NCI-H2107 treated with DMSO at 0.1 percent for 48 hours (cell line): ENCODE results near the gene FTH1.

ENCODE experiments used
- DNase-seq: peaks from one replicate; lab custom pipeline; 2025; ENCODE audit not compliant: unreplicated experiment; lab: John Stamatoyannopoulos, UW

Gene FTH1

DNA sequence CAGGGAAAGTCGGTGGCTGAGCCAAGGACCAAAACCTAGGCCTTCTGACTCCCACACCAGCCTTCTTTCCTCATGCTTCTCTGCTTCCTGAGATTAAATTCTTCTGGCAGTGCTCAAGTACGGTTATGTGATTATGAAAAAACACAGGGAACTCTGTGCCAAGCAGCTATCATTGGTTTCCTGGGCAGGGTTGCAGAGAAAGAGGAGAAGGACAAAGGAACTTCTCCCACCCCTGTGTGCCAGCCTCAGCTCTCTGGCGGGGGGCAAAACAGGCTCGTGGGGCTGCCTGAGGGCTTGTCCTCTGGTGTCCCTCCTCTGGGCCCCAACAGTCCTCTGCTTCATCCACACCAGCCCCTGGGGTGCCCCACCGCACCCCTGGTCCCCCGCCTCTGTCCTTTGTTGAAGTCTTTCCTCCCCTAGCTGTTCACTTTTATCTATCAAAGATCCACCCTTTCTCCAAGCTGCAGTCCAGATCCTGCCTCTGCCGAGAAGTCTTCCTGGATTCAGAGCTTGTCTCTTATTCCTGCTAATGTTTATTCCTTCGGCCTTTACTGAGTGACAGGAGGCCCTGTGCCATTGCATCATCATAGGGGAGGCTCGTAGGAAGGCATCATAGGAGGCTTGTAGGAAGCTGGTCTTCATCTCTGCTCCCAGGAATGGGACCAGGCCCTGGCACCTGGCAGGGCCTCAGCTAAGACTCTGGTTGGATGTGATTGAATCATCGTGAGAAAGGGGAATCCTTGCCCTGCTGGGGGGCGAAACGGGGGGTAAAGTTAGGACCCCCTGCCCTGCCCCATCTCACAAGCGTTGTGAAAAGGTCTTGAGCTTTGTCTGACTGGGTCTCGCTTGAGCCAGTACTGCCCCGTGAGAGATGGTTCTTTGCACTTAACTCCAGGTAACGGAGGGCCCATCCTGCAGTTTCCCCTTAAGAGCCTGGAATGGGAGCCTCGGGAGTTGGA, 11.5 kb upstream of the FTH1 start:
- DNase-seq, result no peak

DNA sequence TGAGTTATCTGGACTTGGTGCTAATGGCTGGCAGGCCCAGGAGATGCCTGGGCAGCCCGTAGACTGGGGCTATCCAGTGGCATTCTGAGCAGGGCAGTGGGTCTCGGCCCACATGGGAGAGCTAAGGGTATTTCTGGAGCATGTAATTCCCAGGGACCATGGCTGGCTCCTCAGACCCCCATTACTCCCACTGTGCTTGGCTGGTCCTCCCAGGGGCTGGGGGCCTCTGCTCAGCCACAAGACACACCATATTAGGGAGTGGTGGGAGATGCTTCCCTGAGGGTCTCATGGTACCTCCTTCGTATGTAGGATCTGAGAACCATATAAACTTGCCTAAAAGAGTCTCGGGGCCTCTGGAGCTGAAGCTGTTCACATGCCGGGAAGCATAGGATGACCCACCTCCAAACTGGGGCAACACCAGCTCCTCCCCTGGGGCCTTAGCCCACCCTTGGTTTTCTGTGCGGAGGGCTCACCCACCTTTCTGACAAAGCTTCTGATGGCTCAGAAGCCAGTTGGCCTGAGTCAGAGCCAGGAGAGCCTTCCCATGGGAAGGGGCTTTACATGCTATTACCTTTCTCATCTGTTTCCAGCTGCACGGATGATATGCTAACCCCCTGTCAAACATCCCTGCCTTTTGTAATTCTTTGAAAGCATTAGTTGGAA, 9.5 kb upstream of the FTH1 start:
- no peak for DNase-seq

GRCh38 chr11:61976420-61976800, 9.0 kb upstream of the FTH1 start:
- DNase-seq, result no peak

GRCh38 chr11:61975638-61976419, 8.4 kb upstream of the FTH1 start:
- DNase-seq, result no peak

DNA sequence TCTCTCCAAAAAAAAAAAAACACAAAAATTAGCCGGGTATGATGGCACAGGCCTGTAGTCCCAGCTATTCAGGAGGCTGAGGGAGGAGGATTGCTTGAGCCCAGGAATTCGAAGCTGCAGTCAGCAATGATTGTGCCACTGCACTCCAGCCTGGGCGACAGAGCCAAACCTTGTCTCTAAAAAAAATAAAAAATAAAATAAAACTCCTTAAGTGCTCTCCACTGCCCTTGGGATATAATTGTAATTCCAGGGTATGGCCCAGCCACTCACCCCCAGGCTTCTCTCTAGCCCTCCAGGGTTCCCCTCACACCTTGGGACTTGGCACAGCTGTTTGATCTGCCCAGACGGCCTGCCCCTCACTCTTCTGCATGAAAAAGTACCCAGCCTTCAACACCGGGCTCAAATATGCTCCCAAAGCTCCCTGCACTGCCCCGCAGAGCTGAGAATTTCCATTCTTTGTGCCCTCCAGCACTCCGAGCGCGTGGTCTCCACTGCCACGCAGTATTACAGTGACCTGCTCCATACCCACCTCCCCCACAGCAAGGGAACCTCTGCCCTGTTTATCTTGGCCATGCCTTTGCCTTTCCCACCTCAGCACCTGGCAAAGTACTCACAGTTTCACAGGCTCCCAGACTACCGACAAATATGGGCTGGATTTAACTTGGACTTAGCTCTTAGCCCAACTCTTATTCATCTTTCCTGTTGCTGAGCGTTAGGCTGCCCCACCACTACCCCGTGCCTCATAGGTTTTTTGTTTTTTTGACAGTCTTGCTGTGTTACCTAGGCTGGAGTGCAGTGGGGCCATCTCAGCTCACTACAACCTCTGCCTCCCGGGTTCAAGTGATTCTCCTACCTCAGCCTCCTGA, 7.6 kb upstream of the FTH1 start:
- DNase-seq, result no peak

DNA sequence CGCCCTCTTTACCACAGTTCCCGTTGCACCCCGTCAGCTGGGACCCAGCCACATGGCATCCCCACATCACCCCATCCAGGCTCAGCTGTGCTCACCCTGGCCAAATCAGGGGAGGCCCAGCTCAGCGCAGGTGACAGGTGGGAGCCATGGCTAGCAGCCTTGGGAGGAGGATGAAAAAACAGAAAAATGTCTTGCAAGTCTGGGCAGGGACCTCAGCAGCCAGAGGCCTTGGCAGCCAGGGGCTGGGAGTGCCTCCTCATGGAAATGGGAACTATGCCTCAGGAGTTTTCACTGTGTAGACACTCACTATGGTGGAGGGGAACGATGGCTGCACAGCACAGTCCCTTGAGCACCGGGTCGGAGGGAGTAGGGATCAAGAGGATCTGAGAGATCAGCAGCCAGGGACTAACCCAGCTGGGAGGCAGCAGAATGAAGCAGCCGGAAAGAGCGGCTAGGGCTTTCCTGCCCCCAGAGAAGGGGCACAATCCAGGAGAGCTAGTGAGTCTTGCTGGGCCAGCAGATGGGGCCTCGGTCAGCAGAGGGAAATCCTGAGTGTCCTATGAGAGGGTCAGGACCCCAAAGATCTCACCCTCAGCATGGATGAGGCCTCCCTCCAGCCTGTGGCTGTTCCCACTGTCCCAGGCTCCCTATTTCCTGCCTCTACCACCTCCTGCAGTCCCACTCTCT, 6.2 kb upstream of the FTH1 start:
- DNase-seq, result no peak

GRCh38 chr11:61972672-61973475, 5.4 kb upstream of the FTH1 start:
- DNase-seq, result no peak

GRCh38 chr11:61972112-61972671, 4.8 kb upstream of the FTH1 start:
- DNase-seq, result no peak

- peak; percentile 77 for DNase-seq
Observed at GRCh38 chr11:61971248-61972111, 4.0 kb upstream of the FTH1 start.

- no peak for DNase-seq
Observed at GRCh38 chr11:61969838-61970662, 2.6 kb upstream of the FTH1 start.

DNA sequence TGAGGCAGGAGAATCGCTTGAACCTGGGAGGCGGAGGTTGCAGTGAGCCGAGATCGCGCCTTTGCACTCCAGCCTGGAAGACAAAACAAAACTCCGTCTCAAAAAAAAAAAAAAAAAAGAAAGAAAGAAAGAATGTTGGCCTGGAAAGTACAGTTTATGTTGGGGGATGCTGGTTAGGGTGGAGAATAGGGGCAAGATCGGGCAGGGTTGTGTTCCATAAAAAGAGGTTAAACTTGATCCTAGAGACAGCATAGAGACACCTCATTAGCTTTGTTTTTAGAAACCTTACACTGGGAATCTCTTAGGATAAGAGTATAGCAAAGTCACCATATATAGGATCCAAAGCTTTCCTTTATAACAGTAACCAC, 1.9 kb upstream of the FTH1 start:
- DNase-seq, result no peak

DNA sequence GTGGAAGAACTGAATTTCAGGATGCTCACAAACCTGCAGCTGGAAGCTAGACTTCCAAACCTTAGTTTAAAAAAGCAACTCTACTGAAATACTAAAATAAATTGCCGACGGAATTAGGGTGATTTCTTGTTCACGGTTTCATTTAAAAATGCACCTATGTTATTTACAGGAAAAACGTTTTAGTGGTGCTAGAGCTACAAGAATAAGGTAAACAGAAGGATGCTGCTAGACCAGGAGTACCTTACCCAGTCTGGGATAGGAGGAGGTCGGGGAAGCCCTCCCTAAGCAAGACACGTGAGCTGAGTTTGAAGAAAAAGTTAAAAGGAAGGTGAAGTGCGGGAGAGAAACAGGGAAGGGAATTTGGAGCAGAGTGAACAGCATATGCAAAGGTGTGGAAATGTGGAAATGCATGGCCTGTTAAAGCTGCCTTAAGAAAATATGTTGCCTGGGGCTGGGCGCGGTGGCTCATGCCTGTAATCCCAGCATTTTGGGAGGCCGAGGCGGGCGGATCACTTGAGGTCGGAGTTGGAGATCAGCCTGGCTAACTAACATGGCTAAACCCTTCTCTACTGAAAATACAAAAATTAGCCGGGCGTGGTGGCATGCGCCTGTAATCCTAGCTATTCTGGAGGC, 1.4 kb upstream of the FTH1 start:
- DNase-seq, result no peak

DNA sequence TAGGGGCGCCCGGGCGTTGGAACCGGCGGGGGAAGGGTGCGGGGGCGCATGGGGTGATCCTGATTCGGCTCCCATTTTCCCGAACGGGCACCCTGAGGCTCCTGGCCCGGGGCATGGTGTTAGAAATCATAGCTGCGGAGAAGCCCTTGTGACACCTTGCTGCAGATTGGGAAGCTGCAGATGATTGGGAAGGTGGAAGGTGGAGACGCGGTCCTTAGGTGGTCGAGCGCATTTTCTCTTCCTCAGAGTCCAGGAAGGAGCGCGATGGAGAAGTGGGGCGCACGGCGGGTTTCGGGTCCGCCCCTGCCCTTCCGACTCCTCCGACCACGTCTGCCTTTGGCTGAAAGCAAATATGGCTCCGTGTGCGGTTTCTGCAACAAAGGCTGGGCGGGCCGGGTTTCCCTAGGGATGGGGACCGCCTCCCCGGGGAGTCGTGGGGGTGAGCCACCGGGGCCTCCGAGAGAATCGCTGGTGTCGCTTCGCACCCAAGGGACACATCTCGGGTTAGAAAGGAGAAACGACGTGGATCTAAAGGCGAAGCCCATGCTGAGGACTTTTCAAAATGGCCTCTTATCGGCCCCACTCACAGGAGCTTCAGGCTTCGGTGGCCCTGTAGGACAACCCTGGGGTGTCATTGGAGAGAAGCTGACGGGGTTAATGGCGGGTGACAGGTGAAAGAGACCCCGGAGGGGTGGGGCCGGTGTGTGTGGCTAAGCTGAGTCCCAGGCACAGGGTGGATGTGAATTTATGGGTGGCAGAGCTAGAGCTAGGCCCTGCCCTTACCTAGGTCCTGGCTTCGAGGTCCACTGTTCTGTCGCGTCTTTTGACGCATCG, 707 bp upstream of the FTH1 start:
- DNase-seq, result peak; percentile 77

GRCh38 chr11:61966734-61967115, 709 bp downstream of the FTH1 start:
- DNase-seq, result no peak

GRCh38 chr11:61964666-61965271, 2.7 kb downstream of the FTH1 start:
- peak; percentile 24 for DNase-seq
